ENCODE results near the gene SNRPF.

The SNRPF gene

GRCh38 chr12:95890958-95891357 is 32.2 kb downstream of the SNRPF start:
- Histone ChIP-seq H3K36me3 (ENCODE audit: control insufficient read depth, low read depth, low read length) (no peaks in the 10 kb centered on the region), H3K9me3 (ENCODE audit: control insufficient read depth, low read depth, low read length) (no peaks in the 10 kb centered on the region), H3K4me3 (ENCODE audit: low read length) (no peak overlapping the region), H3K27me3 (ENCODE audit: control insufficient read depth, insufficient read depth, low read length) (no peaks in the 10 kb centered on the region), H3K9ac (ENCODE audit: low read length) (no peak overlapping the region), H3K4me1 (ENCODE audit: control insufficient read depth, low read depth, low read length) (no peaks in the 10 kb centered on the region), H3K27ac (ENCODE audit: low read length) (no peak overlapping the region)

- Histone ChIP-seq H3K4me1 (ENCODE audit: control insufficient read depth, low read depth, low read length) (no peaks in the 10 kb centered on the region), H3K4me3 (ENCODE audit: low read length) (no peak overlapping the region), H3K9me3 (ENCODE audit: control insufficient read depth, low read depth, low read length) (no peaks in the 10 kb centered on the region), H3K27me3 (ENCODE audit: control insufficient read depth, insufficient read depth, low read length) (no peaks in the 10 kb centered on the region), H3K36me3 (ENCODE audit: control insufficient read depth, low read depth, low read length) (no peaks in the 10 kb centered on the region), H3K27ac (ENCODE audit: low read length) (no peak overlapping the region), H3K9ac (ENCODE audit: low read length) (no peak overlapping the region)
These were observed 38.1 kb downstream of the SNRPF start for GRCh38 chr12:95896846-95897245.

GRCh38 chr12:95898081-95898480 is 39.3 kb downstream of the SNRPF start:
- no peaks in the 10 kb centered on the region for H3K36me3 ChIP-seq (ENCODE audit: control insufficient read depth, low read depth, low read length)
- no peaks in the 10 kb centered on the region for H3K27me3 ChIP-seq (ENCODE audit: control insufficient read depth, insufficient read depth, low read length)
- H3K9ac ChIP-seq (ENCODE audit: low read length): no peak overlapping the region
- no peak overlapping the region for H3K27ac ChIP-seq (ENCODE audit: low read length)
- H3K9me3 ChIP-seq (ENCODE audit: control insufficient read depth, low read depth, low read length): no peaks in the 10 kb centered on the region
- H3K4me3 ChIP-seq (ENCODE audit: low read length): no peak overlapping the region
- no peaks in the 10 kb centered on the region for H3K4me1 ChIP-seq (ENCODE audit: control insufficient read depth, low read depth, low read length)

GRCh38 chr12:95908573-95908972 is 49.8 kb downstream of the SNRPF start:
- H3K9me3 ChIP-seq (ENCODE audit: control insufficient read depth, low read depth, low read length): no peaks in the 10 kb centered on the region
- H3K27ac ChIP-seq (ENCODE audit: low read length): no peak overlapping the region
- H3K4me3 ChIP-seq (ENCODE audit: low read length): no peak overlapping the region

GRCh38 chr12:95909871-95910270 is 51.1 kb downstream of the SNRPF start:
- no peaks in the 10 kb centered on the region for H3K4me1 ChIP-seq (ENCODE audit: control insufficient read depth, low read depth, low read length)
- H3K36me3 ChIP-seq (ENCODE audit: control insufficient read depth, low read depth, low read length): no peaks in the 10 kb centered on the region
- no peak overlapping the region for H3K27ac ChIP-seq (ENCODE audit: low read length)
- H3K27me3 ChIP-seq (ENCODE audit: control insufficient read depth, insufficient read depth, low read length): no peaks in the 10 kb centered on the region
- no peaks in the 10 kb centered on the region for H3K9me3 ChIP-seq (ENCODE audit: control insufficient read depth, low read depth, low read length)
- H3K9ac ChIP-seq (ENCODE audit: low read length): no peak overlapping the region
- no peak overlapping the region for H3K4me3 ChIP-seq (ENCODE audit: low read length)

More at GRCh38 chr12:95908573-95908972, 49.8 kb downstream of the SNRPF start:
- Histone ChIP-seq H3K4me1 (ENCODE audit: control insufficient read depth, low read depth, low read length) (no peaks in the 10 kb centered on the region), H3K36me3 (ENCODE audit: control insufficient read depth, low read depth, low read length) (no peaks in the 10 kb centered on the region), H3K9ac (ENCODE audit: low read length) (no peak overlapping the region), H3K27me3 (ENCODE audit: control insufficient read depth, insufficient read depth, low read length) (no peaks in the 10 kb centered on the region)
